Tibial nerve (tissue), 4 donors: ENCODE measurements around the gene PAPPA2. TPM values are rescaled to one million over a fixed set of nuclear protein-coding genes. Genes with fewer than 3 reads are reported as not detected.

ENCODE experiments used
- DNase-seq, 2 donors: peaks; one replicate each; pipeline ENCODE4 v3.0.0-alpha.2; 2019; ENCODE audit warnings: low spot score in 2 of 2
- H3K27ac ChIP-seq, 4 donors: fragments of 200-600 bp; sonication (generic) in 3 of 4; one replicate each; pipeline ENCODE4 v1.5.1; 2017 to 2019; ENCODE audit warnings: mild to moderate bottlenecking in 1 of 4
- H3K27me3 ChIP-seq, 2 donors: fragments of 200-600 bp; sonication (generic) in 1 of 2; one replicate each; pipeline versions ENCODE4 v1.5.1 to v1.6.0; 2017 to 2019
- H3K36me3 ChIP-seq, 3 donors: fragments of 200-600 bp; sonication (generic); one replicate each; pipeline ENCODE4 v1.5.1; 2018 to 2019
- H3K4me1 ChIP-seq, 4 donors: fragments of 200-600 bp; sonication (generic) in 3 of 4; one replicate each; pipeline ENCODE4 v1.5.1; 2017 to 2019
- H3K4me3 ChIP-seq, 4 donors: fragments of 200-600 bp; sonication (generic) in 3 of 4; one replicate each; pipeline ENCODE4 v1.5.1; 2017 to 2019; ENCODE audit warnings: mild to moderate bottlenecking in 1 of 4, moderate library complexity in 1 of 4
- H3K9me3 ChIP-seq, 4 donors: fragments of 200-600 bp; sonication (generic) in 3 of 4; one replicate each; pipeline ENCODE4 v1.5.1; 2017 to 2019
- EP300 ChIP-seq, 2 donors: sonication (generic); formaldehyde crosslinking; IDR thresholded peaks; one replicate each; pipeline ENCODE4 v1.6.1; 2017; ENCODE audit warnings: antibody characterized with exemption in 2 of 2, mild to moderate bottlenecking in 1 of 2
- POLR2A ChIP-seq, 2 donors: fragments of 450-650 bp; IDR thresholded peaks; one replicate each; pipeline ENCODE4 v1.6.1; 2017; ENCODE audit warnings: antibody characterized with exemption in 2 of 2, mild to moderate bottlenecking in 2 of 2, moderate library complexity in 2 of 2
- WGBS, 2 donors: methylation state at CpG; one replicate each; pipeline ENCODE4 v1.1.5; 2018; 5-methylcytosine and 5-hydroxymethylcytosine counted together
- total RNA-seq, 4 donors: library from RNA; depleted of rRNA; stranded (reverse); fragments of >200 nt; gene quantifications; one replicate each; pipeline ENCODE4 v1.1.0, GENCODE V29; 2016
- TF ChIP-seq, protein P1 (sequence below), 5 experiments: fragments of 200-600 bp in 3 of 5; fragments of 450-650 bp in 2 of 5; sonication (generic) in 3 of 5; IDR thresholded peaks; one replicate each; pipeline ENCODE4 v1.5.1; 2016 to 2019; ENCODE audit warnings: antibody characterized with exemption in 5 of 5, mild to moderate bottlenecking in 3 of 5, moderate library complexity in 2 of 5

PAPPA2 gene
- total RNA-seq, 4 donors from 2014 or later = 0.20 to 0.90 (median 0.21) TPM

DNA sequence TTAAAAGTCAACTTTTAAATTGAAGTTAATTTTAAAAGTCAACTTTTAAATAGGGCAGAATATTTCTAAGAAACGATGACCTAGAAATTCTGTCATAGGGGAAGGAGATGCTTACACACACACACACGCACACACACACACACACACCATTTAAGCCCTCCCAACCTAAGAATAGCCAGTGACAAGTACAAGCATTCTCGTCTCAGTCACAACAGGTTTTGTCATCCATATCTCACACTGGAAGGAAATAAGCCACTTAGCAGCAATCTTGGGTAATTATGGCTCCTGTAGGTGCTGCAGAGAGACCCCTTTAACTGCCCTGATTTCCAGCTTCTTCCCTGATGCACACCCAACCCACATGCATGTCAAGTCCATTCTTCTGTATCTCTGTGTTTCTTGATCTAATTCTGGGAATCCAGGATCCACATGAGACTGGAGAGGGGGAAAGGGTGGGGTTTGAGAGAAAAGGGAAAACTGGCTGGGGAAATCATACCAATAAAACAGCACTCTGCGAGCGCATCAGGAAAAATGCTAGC lies 338.1 kb downstream of the PAPPA2 start:
- TF ChIP-seq POLR2A (IDR thresholded peaks at IDR 0.05) (no peak), EP300 (IDR thresholded peaks at IDR 0.05) (no peak)
- TF ChIP-seq, protein P1, sequence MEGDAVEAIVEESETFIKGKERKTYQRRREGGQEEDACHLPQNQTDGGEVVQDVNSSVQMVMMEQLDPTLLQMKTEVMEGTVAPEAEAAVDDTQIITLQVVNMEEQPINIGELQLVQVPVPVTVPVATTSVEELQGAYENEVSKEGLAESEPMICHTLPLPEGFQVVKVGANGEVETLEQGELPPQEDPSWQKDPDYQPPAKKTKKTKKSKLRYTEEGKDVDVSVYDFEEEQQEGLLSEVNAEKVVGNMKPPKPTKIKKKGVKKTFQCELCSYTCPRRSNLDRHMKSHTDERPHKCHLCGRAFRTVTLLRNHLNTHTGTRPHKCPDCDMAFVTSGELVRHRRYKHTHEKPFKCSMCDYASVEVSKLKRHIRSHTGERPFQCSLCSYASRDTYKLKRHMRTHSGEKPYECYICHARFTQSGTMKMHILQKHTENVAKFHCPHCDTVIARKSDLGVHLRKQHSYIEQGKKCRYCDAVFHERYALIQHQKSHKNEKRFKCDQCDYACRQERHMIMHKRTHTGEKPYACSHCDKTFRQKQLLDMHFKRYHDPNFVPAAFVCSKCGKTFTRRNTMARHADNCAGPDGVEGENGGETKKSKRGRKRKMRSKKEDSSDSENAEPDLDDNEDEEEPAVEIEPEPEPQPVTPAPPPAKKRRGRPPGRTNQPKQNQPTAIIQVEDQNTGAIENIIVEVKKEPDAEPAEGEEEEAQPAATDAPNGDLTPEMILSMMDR (IDR thresholded peaks at IDR 0.05) = no peak
- peaks cover 0 to 10% (median 0%) of the 10 kb centered on the region in 4 donors for H3K4me1 ChIP-seq
- no peaks in the 10 kb centered on the region for H3K36me3 ChIP-seq
- 50 to 52% methylated on average over 5 of the region's 5 CpGs for WGBS, 2 donors
- no peak for DNase-seq
- H3K9me3 ChIP-seq = no peaks in the 10 kb centered on the region
- H3K27ac ChIP-seq = no peak overlapping the region
- H3K27me3 ChIP-seq = no peaks in the 10 kb centered on the region
- no peak overlapping the region for H3K4me3 ChIP-seq

DNA sequence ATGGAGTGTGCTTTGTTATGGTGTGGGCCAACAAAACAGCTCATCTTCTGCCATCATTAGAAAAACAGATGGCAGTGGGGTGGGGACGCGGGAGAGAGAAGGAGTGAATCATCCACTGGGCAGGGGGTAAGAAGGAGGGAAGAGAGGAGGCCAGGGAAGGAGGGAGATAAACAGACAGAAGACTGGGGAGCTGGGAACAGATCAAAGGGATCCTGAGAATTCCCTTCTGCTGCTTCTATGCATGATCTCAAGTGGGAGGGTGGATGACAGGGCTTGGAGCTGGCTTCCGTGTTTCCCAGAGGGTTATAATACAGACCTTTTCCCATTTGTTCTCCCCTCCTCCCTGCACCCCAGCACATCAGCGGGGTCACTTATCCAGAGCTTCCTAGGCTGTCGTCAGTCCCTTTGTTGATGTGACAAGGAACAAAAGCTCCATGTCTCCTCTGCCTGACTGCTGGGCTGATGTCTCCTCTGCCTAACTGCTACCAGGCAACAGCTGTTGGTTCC lies 338.6 kb downstream of the PAPPA2 start:
- no peaks in the 10 kb centered on the region for H3K27me3 ChIP-seq
- peak in 1 of 2 donors; percentile 11 for DNase-seq
- no peaks in the 10 kb centered on the region for H3K36me3 ChIP-seq
- TF ChIP-seq, protein P1 (IDR thresholded peaks at IDR 0.05) = no peak
- no peak for TF ChIP-seq POLR2A (IDR thresholded peaks at IDR 0.05)
- no peak for TF ChIP-seq EP300 (IDR thresholded peaks at IDR 0.05)
- H3K4me3 ChIP-seq = no peak overlapping the region
- H3K4me1 ChIP-seq = peaks cover 0 to 10% (median 0%) of the 10 kb centered on the region in 4 donors
- no peak overlapping the region for H3K27ac ChIP-seq
- no peaks in the 10 kb centered on the region for H3K9me3 ChIP-seq
- 17 to 18% methylated on average over 5 of the region's 5 CpGs for WGBS, 2 donors

DNA sequence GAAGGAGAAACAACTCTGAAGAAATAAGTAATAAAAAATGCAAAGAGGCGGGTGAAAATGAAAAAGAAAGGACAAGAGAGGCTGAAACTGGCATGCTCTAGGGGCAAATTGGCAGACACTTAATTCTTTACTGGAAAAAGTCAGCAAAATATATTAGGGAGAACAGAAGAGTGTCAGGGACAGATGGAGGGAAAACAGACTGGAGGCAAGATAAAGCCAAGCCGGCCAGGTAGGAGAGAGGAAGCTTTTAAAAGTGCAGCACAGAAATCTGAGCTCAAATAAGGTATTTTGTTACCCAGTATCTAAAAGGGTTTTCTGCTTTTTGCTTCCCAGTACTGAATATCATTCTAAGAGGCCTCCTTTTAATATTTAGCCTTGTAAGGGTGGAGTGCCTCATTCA lies 339.3 kb downstream of the PAPPA2 start:
- no peak overlapping the region for H3K27ac ChIP-seq
- WGBS, 2 donors = 85% methylated on average over 2 of the region's 2 CpGs

DNA sequence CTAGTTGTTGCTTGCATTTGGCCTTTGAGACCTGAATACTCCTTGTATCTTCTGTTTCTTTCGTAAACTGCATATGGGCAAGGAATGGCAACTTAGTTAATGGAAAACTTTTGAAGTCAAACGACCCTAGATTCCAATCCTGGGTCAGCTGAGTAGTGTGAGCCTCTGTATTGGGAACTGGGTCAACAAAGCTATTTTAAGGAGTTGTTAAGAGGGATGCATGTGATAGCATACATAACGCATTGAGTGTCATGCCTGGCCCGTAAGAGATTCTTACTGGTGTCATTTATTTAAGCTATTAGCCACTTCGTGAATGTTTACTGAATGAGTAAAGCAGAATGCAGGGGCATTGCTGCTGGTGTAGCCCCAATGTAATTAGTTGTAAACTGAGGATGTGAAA lies 340.1 kb downstream of the PAPPA2 start:
- no peak for DNase-seq
- no peaks in the 10 kb centered on the region for H3K36me3 ChIP-seq
- no peaks in the 10 kb centered on the region for H3K9me3 ChIP-seq
- TF ChIP-seq, protein P1 (IDR thresholded peaks at IDR 0.05) = no peak
- no peak for TF ChIP-seq EP300 (IDR thresholded peaks at IDR 0.05)
- no peak for TF ChIP-seq POLR2A (IDR thresholded peaks at IDR 0.05)
- H3K4me1 ChIP-seq = peaks cover 0 to 10% (median 0%) of the 10 kb centered on the region in 4 donors
- no peak overlapping the region for H3K4me3 ChIP-seq
- no peaks in the 10 kb centered on the region for H3K27me3 ChIP-seq
- 54 to 67% methylated on average over 5 of the region's 5 CpGs for WGBS, 2 donors
- H3K27ac ChIP-seq = no peak overlapping the region

More for the DNA sequence above, 339.3 kb downstream of the PAPPA2 start:
- no peaks in the 10 kb centered on the region for H3K36me3 ChIP-seq
- no peaks in the 10 kb centered on the region for H3K9me3 ChIP-seq
- no peaks in the 10 kb centered on the region for H3K27me3 ChIP-seq
- no peak overlapping the region for H3K4me3 ChIP-seq
- no peak for DNase-seq
- H3K4me1 ChIP-seq = peaks cover 0 to 10% (median 0%) of the 10 kb centered on the region in 4 donors
- no peak for TF ChIP-seq POLR2A (IDR thresholded peaks at IDR 0.05)
- TF ChIP-seq, protein P1 (IDR thresholded peaks at IDR 0.05) = no peak
- TF ChIP-seq EP300 (IDR thresholded peaks at IDR 0.05) = no peak

DNA sequence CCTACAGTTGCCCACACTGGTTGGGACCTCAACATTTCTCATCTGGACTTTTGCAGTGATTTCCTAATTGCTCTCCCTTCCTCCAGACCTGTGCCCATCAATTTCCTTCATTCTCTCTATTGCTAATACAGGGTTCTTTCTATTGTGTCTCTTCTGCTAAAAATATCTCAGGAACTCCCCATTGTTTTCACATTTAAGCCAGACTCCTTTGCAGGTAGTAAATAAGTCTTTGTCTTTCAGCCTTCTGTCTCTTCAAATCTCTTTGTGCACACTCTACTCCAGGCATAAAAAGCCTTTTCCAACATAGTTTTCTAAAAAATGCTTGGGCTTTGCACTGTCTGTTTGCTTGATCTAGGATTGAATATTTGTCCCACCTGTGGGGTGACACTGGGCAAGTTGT lies 340.6 kb downstream of the PAPPA2 start:
- no peak for DNase-seq
- no peaks in the 10 kb centered on the region for H3K36me3 ChIP-seq
- H3K27me3 ChIP-seq = no peaks in the 10 kb centered on the region
- no peaks in the 10 kb centered on the region for H3K9me3 ChIP-seq
- no peak overlapping the region for H3K4me3 ChIP-seq
- TF ChIP-seq EP300 (IDR thresholded peaks at IDR 0.05) (no peak), POLR2A (IDR thresholded peaks at IDR 0.05) (no peak)
- TF ChIP-seq, protein P1 (IDR thresholded peaks at IDR 0.05) = no peak
- H3K4me1 ChIP-seq = peaks cover 0 to 10% (median 0%) of the 10 kb centered on the region in 4 donors
- H3K27ac ChIP-seq = no peak overlapping the region
